NCI-H510A treated with DMSO at 0.1 percent for 48 hours (cell line): ENCODE results near the gene CNOT4.
A peak's percentile ranks its signal among the peaks of the same experiment; 100 is the strongest.
"Not testable (repeated sequence)": the region's sequence is repeated elsewhere in the genome, so short reads cannot be mapped to it uniquely, and the experiment has no call there.

ENCODE experiments used
- DNase-seq: peaks from one replicate; lab custom pipeline; 2025; lab: John Stamatoyannopoulos, UW

The CNOT4 gene

GRCh38 chr7:135365721-135366120, 144.2 kb downstream of the CNOT4 start:
- DNase-seq: no peak

- no peak for DNase-seq
Measured at GRCh38 chr7:135364206-135364605, 145.7 kb downstream of the CNOT4 start.

- no peak for DNase-seq
Measured at GRCh38 chr7:135362871-135363270, 147.0 kb downstream of the CNOT4 start.

- DNase-seq: no peak
Measured at GRCh38 chr7:135361788-135362187, 148.1 kb downstream of the CNOT4 start.

- no peak for DNase-seq
Measured at GRCh38 chr7:135359615-135360014, 150.3 kb downstream of the CNOT4 start.

GRCh38 chr7:135355377-135356048, 154.4 kb downstream of the CNOT4 start:
- DNase-seq: no peak

GRCh38 chr7:135353832-135354231, 156.1 kb downstream of the CNOT4 start:
- no peak for DNase-seq

GRCh38 chr7:135352285-135352684, 157.6 kb downstream of the CNOT4 start:
- DNase-seq: no peak

GRCh38 chr7:135351070-135351469, 158.8 kb downstream of the CNOT4 start:
- not testable (repeated sequence) for DNase-seq

GRCh38 chr7:135349746-135350145, 160.2 kb downstream of the CNOT4 start:
- no peak for DNase-seq

GRCh38 chr7:135348493-135348892, 161.4 kb downstream of the CNOT4 start:
- DNase-seq: no peak

- DNase-seq: no peak
Measured at GRCh38 chr7:135343361-135343760, 166.5 kb downstream of the CNOT4 start.

- DNase-seq: no peak
Measured at GRCh38 chr7:135342887-135343286, 167.0 kb downstream of the CNOT4 start.

GRCh38 chr7:135341049-135341448, 168.9 kb downstream of the CNOT4 start:
- DNase-seq: no peak

GRCh38 chr7:135337977-135338550, 171.8 kb downstream of the CNOT4 start:
- no peak for DNase-seq

- DNase-seq: no peak
Measured at GRCh38 chr7:135337506-135337905, 172.4 kb downstream of the CNOT4 start.

GRCh38 chr7:135335628-135336139, 174.2 kb downstream of the CNOT4 start:
- DNase-seq: peak; percentile 65

GRCh38 chr7:135334830-135335543, 174.9 kb downstream of the CNOT4 start:
- DNase-seq: peak; percentile 25

- no peak for DNase-seq
Measured at GRCh38 chr7:135333946-135334345, 176.0 kb downstream of the CNOT4 start.

GRCh38 chr7:135333200-135333599, 176.7 kb downstream of the CNOT4 start:
- DNase-seq: no peak

GRCh38 chr7:135330088-135330487, 179.8 kb downstream of the CNOT4 start:
- no peak for DNase-seq

- no peak for DNase-seq
Measured at GRCh38 chr7:135328526-135328925, 181.4 kb downstream of the CNOT4 start.

- no peak for DNase-seq
Measured at GRCh38 chr7:135328053-135328452, 181.8 kb downstream of the CNOT4 start.
